Measurements from ENCODE around the gene GNB4.

GNB4 gene
- total RNA-seq: 0.35 to 0.77 (median 0.69) reads per million in 3 donors

DNA sequence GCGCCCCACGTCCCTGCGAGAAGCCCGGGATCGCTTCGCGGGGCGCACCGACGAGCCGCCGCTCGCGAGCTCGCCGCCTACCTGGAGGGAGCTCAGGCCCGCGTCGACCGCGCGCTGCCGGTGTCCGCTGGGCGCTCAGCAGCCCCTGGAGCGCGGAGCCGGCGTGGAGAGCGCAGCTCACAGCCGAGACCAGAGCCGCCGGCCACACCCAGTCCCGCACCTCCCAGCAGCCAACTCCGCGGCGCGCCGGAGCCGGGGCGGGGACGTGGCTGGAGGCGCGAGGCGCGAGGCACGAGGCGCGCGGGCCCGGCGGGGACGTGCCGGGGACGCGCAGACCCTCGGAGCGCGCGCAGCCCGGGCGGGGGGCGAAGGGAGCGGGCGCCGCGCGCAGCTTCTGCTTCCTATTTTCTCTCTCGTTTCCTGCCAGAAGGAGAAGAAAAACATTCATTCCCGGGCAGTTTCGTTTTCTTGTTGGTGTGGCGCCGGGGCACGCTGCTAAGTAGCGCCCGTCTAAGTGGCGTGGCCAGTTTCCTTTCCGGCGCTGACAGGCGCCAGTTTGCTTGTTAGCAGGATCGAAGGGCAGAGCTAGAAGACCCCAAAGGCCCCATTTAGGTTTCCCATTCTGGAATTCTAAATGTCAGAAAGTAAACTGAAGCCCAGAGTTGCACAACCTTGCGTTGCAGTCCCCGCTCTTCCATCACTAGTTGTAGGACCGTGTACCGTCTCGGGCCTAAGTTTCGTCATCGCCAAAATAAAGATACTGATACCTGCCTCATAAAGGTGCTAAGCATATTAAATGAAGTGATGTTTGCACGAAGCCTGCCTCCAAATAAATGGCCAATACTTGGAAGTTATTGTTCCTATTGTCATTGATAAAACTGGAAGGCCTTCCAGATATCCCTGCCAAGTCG, at the start of gene GNB4:
GNB4 (minus strand) TSS at position 206 of the 911 bp plus-strand sequence. CDS start 25,270 bp downstream, outside the sequence.
- Histone ChIP-seq H3K27ac (ENCODE audit: insufficient read depth, low read length, poor library complexity, severe bottlenecking) (no peak within 1 kb of the TSS), H3K27me3 (replicated peaks; ENCODE audit: control insufficient read depth, insufficient read depth, low read length, poor library complexity, severe bottlenecking) (peaks cover 23% of the 10 kb centered on the region)

DNA sequence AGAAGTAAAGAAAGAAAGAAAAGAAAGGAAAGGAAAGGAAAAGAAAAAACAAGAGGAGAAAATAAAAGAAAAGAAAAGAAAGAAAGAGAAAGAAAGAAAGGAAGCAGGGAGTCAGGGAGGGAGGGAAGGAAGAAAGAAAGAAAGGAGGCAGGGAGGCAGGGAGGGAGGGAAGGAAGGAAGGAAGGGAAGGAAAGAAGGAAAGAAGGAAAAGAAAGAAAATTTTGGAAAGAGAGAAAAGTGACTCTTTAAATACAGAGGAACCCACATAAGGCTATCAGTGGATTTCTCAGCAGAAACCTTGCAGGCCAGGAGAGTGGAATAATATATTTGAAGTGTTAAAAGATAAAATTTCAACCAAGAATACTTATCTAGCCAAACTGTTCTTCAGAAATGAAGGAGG, 44.2 kb upstream of the GNB4 start:
- Histone ChIP-seq H3K36me3 (ENCODE audit: control insufficient read depth, insufficient read depth, low read length) (no peaks in the 10 kb centered on the region), H3K27me3 (replicated peaks; ENCODE audit: control insufficient read depth, insufficient read depth, low read length, poor library complexity, severe bottlenecking) (no peaks in the 10 kb centered on the region), H3K4me3 (ENCODE audit: insufficient read depth, low read depth, low read length, poor library complexity, severe bottlenecking) (no peak overlapping the region), H3K4me1 (ENCODE audit: control insufficient read depth, insufficient read depth, low read length, poor library complexity, severe bottlenecking) (no peaks in the 10 kb centered on the region), H3K9me3 (ENCODE audit: control insufficient read depth, low read length) (peaks cover 14% of the 10 kb centered on the region), H3K27ac (ENCODE audit: insufficient read depth, low read length, poor library complexity, severe bottlenecking) (no peak overlapping the region)
- no peak for DNase-seq

More for the DNA sequence above, at the start of gene GNB4:
- Histone ChIP-seq H3K4me3 (ENCODE audit: insufficient read depth, low read depth, low read length, poor library complexity, severe bottlenecking) (peak within 1 kb of the TSS; percentile 58), H3K36me3 (ENCODE audit: control insufficient read depth, insufficient read depth, low read length) (no peaks in the 10 kb centered on the region), H3K9me3 (ENCODE audit: control insufficient read depth, low read length) (no peaks in the 10 kb centered on the region), H3K4me1 (ENCODE audit: control insufficient read depth, insufficient read depth, low read length, poor library complexity, severe bottlenecking) (peaks cover 7% of the 10 kb centered on the region)
- DNase-seq: peak in 1 of 3 donors; percentile 6

DNA sequence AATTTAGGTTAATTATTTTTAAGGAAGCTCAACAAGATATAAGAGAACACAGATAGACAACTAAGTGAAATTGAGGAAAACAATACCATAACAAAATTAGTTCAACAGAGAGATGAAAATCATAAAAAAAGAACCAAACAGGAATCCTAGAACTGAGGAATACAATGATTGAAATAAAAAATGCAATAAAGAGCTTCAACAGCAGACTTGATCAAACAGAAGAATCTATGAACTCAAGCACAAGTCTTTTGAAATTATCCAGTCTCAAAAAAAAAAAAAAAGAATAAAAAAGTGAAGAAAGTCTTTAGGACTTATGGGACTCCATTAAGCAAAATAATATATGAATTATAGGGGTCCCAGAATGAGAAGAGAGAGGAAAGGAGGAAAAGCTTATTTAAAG, 42.0 kb upstream of the GNB4 start:
- Histone ChIP-seq H3K4me1 (ENCODE audit: control insufficient read depth, insufficient read depth, low read length, poor library complexity, severe bottlenecking) (no peaks in the 10 kb centered on the region), H3K9me3 (ENCODE audit: control insufficient read depth, low read length) (peaks cover 14% of the 10 kb centered on the region), H3K27ac (ENCODE audit: insufficient read depth, low read length, poor library complexity, severe bottlenecking) (no peak overlapping the region), H3K4me3 (ENCODE audit: insufficient read depth, low read depth, low read length, poor library complexity, severe bottlenecking) (no peak overlapping the region), H3K27me3 (replicated peaks; ENCODE audit: control insufficient read depth, insufficient read depth, low read length, poor library complexity, severe bottlenecking) (no peaks in the 10 kb centered on the region), H3K36me3 (ENCODE audit: control insufficient read depth, insufficient read depth, low read length) (no peaks in the 10 kb centered on the region)
- no peak for DNase-seq

DNA sequence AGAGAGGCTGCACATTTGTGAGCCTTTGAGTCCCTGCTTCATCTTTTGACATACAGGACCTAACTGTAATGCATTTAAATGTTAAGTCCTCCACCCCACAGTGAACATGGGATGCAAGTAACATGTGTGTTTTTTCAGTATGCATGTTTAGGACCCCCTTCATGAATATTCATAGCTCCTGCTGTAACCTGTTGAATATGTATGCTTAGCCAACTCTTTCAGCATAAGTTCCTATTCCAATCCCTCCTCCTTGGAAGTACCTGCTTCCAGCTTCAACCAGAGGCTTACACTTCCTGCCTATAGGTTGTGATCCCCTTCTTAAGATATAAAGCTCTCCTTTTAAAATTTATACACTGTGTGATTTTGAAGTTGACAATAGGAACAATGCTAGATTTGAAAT, 36.9 kb upstream of the GNB4 start:
- Histone ChIP-seq H3K27me3 (replicated peaks; ENCODE audit: control insufficient read depth, insufficient read depth, low read length, poor library complexity, severe bottlenecking) (no peaks in the 10 kb centered on the region), H3K9me3 (ENCODE audit: control insufficient read depth, low read length) (peaks cover 9% of the 10 kb centered on the region), H3K36me3 (ENCODE audit: control insufficient read depth, insufficient read depth, low read length) (no peaks in the 10 kb centered on the region), H3K4me3 (ENCODE audit: insufficient read depth, low read depth, low read length, poor library complexity, severe bottlenecking) (no peak overlapping the region), H3K4me1 (ENCODE audit: control insufficient read depth, insufficient read depth, low read length, poor library complexity, severe bottlenecking) (no peaks in the 10 kb centered on the region), H3K27ac (ENCODE audit: insufficient read depth, low read length, poor library complexity, severe bottlenecking) (no peak overlapping the region)
- no peak for DNase-seq

DNA sequence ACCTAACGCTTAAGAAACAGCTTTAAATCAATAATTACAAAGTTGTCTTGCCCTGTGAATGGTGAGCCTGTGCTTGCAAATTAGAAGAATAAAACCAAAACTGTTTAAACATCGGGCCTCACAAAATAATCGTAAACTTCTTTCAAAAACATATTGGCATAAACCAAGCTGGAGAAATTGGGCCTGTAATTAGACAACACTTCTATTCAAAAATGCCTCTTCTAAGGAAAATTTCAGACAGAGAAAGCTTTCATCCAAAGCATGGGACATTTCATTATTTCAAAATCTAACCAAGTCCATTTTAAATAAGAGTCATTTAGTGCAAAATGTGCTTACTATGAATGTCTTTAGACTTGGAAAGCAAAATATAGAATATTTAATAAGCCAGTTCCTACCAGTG, 35.5 kb upstream of the GNB4 start:
- DNase-seq: no peak
- H3K36me3 ChIP-seq (ENCODE audit: control insufficient read depth, insufficient read depth, low read length): no peaks in the 10 kb centered on the region
- no peak overlapping the region for H3K4me3 ChIP-seq (ENCODE audit: insufficient read depth, low read depth, low read length, poor library complexity, severe bottlenecking)
- no peak overlapping the region for H3K27ac ChIP-seq (ENCODE audit: insufficient read depth, low read length, poor library complexity, severe bottlenecking)
- H3K27me3 ChIP-seq (replicated peaks; ENCODE audit: control insufficient read depth, insufficient read depth, low read length, poor library complexity, severe bottlenecking): no peaks in the 10 kb centered on the region
- no peaks in the 10 kb centered on the region for H3K9me3 ChIP-seq (ENCODE audit: control insufficient read depth, low read length)
- H3K4me1 ChIP-seq (ENCODE audit: control insufficient read depth, insufficient read depth, low read length, poor library complexity, severe bottlenecking): no peaks in the 10 kb centered on the region

DNA sequence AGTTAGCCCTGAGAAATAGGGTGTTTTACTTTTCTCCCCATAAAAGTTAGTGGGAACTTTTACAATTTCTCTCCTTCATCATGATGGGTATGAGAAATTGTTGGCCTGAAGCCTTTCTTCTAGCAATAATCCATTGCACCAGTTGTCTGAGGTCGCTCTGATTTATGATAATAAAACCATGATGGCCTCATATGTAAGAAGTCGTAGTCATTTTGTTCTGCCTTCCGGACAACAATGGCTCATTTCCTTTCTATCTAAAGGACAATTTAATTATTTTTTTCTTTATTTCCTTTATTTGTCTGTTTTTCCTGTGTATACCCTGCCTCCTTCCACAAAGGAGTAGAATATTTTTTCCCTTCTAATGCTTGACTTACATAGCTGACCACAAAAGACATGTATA, 31.6 kb upstream of the GNB4 start:
- DNase-seq: no peak
- no peak overlapping the region for H3K27ac ChIP-seq (ENCODE audit: insufficient read depth, low read length, poor library complexity, severe bottlenecking)

DNA sequence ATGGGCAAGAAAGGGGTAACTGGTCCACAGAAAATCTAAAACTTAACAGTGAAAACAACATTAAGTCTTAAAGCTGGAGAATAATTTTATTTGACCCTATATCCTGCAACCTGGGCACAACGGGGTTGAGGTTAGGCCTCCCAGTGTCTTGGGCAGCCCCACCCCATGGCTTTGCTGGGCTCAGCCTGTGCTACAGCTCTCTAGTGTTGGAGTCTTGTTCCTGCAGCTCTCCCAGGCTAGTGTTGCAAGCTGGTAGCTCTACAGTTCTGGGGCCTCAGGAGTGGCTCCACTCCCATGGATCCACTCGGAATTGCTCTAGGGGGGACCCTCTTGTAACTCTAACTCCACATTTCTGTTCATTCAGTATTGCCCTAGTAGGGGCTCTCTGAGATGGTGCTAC, 24.9 kb upstream of the GNB4 start:
- no peaks in the 10 kb centered on the region for H3K4me1 ChIP-seq (ENCODE audit: control insufficient read depth, insufficient read depth, low read length, poor library complexity, severe bottlenecking)
- H3K9me3 ChIP-seq (ENCODE audit: control insufficient read depth, low read length): no peaks in the 10 kb centered on the region
- DNase-seq: no peak
- no peaks in the 10 kb centered on the region for H3K27me3 ChIP-seq (replicated peaks; ENCODE audit: control insufficient read depth, insufficient read depth, low read length, poor library complexity, severe bottlenecking)
- no peak overlapping the region for H3K27ac ChIP-seq (ENCODE audit: insufficient read depth, low read length, poor library complexity, severe bottlenecking)
- H3K4me3 ChIP-seq (ENCODE audit: insufficient read depth, low read depth, low read length, poor library complexity, severe bottlenecking): no peak overlapping the region
- H3K36me3 ChIP-seq (ENCODE audit: control insufficient read depth, insufficient read depth, low read length): no peaks in the 10 kb centered on the region

More for the DNA sequence above, 31.6 kb upstream of the GNB4 start:
- Histone ChIP-seq H3K36me3 (ENCODE audit: control insufficient read depth, insufficient read depth, low read length) (no peaks in the 10 kb centered on the region), H3K9me3 (ENCODE audit: control insufficient read depth, low read length) (no peaks in the 10 kb centered on the region), H3K4me3 (ENCODE audit: insufficient read depth, low read depth, low read length, poor library complexity, severe bottlenecking) (no peak overlapping the region), H3K4me1 (ENCODE audit: control insufficient read depth, insufficient read depth, low read length, poor library complexity, severe bottlenecking) (no peaks in the 10 kb centered on the region), H3K27me3 (replicated peaks; ENCODE audit: control insufficient read depth, insufficient read depth, low read length, poor library complexity, severe bottlenecking) (no peaks in the 10 kb centered on the region)

DNA sequence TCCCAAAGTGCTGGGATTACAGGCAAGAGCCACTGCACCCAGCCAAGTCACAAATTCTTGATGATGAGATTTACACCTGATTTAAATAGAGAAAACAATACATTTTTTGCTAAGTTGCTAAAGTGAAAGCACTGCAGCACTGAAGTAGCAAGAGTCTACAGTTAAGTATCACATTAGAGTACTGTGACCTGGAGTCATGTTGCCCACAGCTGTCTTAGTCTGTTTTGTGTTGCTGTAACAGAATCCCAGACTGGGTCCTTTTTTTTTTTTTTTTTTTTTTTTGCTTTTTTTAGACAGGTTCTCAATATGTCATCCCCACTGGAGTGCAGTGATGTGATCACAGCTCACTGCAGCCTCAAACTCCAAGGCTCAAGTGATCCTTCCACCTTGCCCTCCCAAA, 23.2 kb upstream of the GNB4 start:
- no peaks in the 10 kb centered on the region for H3K9me3 ChIP-seq (ENCODE audit: control insufficient read depth, low read length)
- H3K4me3 ChIP-seq (ENCODE audit: insufficient read depth, low read depth, low read length, poor library complexity, severe bottlenecking): no peak overlapping the region
- no peaks in the 10 kb centered on the region for H3K27me3 ChIP-seq (replicated peaks; ENCODE audit: control insufficient read depth, insufficient read depth, low read length, poor library complexity, severe bottlenecking)
- no peak overlapping the region for H3K27ac ChIP-seq (ENCODE audit: insufficient read depth, low read length, poor library complexity, severe bottlenecking)
- no peaks in the 10 kb centered on the region for H3K4me1 ChIP-seq (ENCODE audit: control insufficient read depth, insufficient read depth, low read length, poor library complexity, severe bottlenecking)
- no peaks in the 10 kb centered on the region for H3K36me3 ChIP-seq (ENCODE audit: control insufficient read depth, insufficient read depth, low read length)
- DNase-seq: no peak

DNA sequence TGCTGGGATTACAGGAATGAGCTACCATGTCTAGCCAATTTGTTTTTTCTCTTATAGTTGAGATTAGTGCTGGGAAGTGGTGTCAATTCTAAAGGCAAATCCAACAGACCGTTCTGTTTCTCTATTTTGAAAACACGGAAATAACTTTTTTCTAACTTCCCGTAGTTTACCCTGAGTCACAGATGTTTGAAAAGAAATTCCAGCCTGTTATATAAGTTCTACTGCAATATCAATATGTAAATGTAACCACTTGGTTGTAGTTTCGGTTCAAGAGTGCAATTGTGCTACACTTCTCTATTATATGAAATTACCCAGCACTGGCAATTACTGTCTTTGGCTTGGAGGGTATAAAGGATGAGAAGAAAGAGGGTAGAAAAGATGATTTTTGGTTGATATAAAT, 22.3 kb upstream of the GNB4 start:
- DNase-seq: no peak
- Histone ChIP-seq H3K27me3 (replicated peaks; ENCODE audit: control insufficient read depth, insufficient read depth, low read length, poor library complexity, severe bottlenecking) (no peaks in the 10 kb centered on the region), H3K4me3 (ENCODE audit: insufficient read depth, low read depth, low read length, poor library complexity, severe bottlenecking) (no peak overlapping the region), H3K9me3 (ENCODE audit: control insufficient read depth, low read length) (no peaks in the 10 kb centered on the region), H3K36me3 (ENCODE audit: control insufficient read depth, insufficient read depth, low read length) (no peaks in the 10 kb centered on the region), H3K4me1 (ENCODE audit: control insufficient read depth, insufficient read depth, low read length, poor library complexity, severe bottlenecking) (no peaks in the 10 kb centered on the region), H3K27ac (ENCODE audit: insufficient read depth, low read length, poor library complexity, severe bottlenecking) (no peak overlapping the region)

DNA sequence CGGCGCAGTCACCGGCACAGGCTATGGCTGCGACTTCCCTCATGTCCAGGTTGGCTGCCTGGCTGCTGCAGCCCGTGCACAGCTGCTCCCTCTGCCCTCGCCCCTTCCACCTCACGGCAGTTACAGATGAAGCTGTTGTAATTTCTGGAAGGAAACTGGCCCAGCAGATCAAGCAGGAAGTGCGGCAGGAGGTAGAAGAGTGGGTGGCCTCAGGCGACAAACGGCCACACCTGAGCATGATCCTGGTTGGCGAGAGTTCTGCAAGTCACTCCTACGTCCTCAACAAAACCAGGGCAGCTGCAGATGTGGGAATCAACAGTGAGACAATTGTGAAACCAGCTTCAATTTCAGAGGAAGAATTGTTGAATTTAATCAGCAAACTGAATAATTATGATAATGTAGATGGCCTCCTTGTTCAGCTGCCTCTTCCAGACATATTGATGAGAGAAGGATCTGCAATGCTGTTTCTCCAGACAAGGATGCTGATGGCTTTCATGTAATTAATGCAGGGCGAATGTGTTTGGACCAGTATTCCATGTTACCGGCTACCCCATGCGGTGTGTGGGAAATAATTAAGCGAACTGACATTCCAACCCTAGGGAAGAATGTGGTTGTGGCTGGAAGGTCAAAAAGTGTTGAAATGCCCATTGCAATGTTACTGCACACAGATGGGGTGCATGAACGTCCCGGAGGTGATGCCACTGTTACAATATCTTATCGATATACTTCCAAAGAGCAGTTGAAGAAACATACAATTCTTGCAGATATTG, 13.2 kb upstream of the GNB4 start:
- no peaks in the 10 kb centered on the region for H3K4me1 ChIP-seq (ENCODE audit: control insufficient read depth, insufficient read depth, low read length, poor library complexity, severe bottlenecking)
- no peaks in the 10 kb centered on the region for H3K27me3 ChIP-seq (replicated peaks; ENCODE audit: control insufficient read depth, insufficient read depth, low read length, poor library complexity, severe bottlenecking)
- no peaks in the 10 kb centered on the region for H3K36me3 ChIP-seq (ENCODE audit: control insufficient read depth, insufficient read depth, low read length)
- no peak for DNase-seq
- H3K9me3 ChIP-seq (ENCODE audit: control insufficient read depth, low read length): no peaks in the 10 kb centered on the region
- H3K4me3 ChIP-seq (ENCODE audit: insufficient read depth, low read depth, low read length, poor library complexity, severe bottlenecking): no peak overlapping the region
- H3K27ac ChIP-seq (ENCODE audit: insufficient read depth, low read length, poor library complexity, severe bottlenecking): no peak overlapping the region

Data from effector memory CD4-positive, alpha-beta T cell (primary cell).